GM21717 (cell line): ENCODE data around the gene KCTD11.
A peak's percentile ranks its signal among the peaks of the same experiment; 100 is the strongest.
"Not testable (repeated sequence)": the region's sequence is repeated elsewhere in the genome, so short reads cannot be mapped to it uniquely, and the experiment has no call there.

Source experiments
- ATAC-seq: cut with Tn5 transposase; IDR thresholded peaks from one replicate; pipeline ENCODE4 v1.9.1; 2021; ENCODE audit warnings: mild to moderate bottlenecking, moderate library complexity; ENCODE audit not compliant: unreplicated experiment

The KCTD11 gene

GRCh38 chr17:7322520-7323194 lies 29.3 kb upstream of the KCTD11 start:
- no peak for ATAC-seq

- no peak for ATAC-seq
Observed at GRCh38 chr17:7323731-7324437, 28.1 kb upstream of the KCTD11 start.

DNA sequence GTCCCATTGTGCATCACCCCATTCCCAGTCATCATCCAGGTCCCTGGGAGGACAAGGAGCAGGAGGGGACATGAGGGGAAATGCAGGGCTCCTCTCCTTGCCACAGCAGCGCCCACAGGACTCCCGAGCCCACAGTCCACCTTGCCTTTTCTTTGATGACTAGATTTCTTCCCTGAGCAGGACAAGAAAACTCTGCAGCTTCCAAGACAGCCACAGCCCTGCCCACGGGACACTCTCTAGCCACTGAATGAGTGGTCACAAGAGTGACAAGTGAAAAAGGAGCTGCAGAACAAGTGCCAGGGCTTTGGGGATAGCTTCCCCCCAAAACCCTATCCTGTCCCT lies 27.6 kb upstream of the KCTD11 start:
- ATAC-seq, result no peak

- no peak for ATAC-seq
Observed at GRCh38 chr17:7325031-7325528, 26.9 kb upstream of the KCTD11 start.

GRCh38 chr17:7326186-7326585 lies 25.8 kb upstream of the KCTD11 start:
- ATAC-seq, result no peak

DNA sequence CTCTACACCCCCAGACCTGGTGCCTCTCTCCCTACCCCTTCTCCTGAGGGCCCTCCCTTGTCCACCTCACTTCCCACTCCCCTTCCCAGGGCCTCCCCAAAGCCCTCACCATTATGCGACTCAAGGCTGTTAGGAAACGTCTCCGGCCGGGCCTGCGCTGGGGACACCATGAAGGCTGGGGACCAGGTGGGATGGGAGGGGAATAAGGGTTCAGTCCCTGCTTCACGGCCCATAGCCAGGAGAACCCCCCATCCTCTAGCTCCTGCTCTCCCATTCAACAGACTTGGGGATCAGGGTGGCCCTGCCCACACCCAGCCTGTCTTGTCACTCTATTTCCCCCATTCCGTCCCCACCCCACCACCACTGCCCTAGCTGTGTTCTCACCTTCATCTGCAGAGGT lies 24.9 kb upstream of the KCTD11 start:
- no peak for ATAC-seq

DNA sequence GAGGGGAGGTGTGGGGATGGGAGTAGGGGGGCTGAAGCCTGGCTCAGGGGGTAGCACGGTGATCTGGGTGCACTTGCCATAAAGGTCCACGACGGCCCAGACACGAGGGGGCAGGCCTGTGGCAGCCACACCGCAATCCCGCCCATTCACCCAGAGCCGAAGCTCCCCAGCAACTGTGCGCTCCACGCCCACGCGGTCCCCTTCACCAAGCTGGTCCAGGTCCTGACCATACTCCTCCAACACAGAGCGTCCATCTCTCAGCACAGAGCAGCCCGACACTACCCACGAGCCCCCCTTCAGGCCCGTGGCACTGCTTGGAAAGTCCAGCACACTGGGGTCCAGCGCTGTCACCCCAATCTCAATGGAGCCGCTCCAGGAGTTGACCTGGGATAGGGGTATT lies 24.5 kb upstream of the KCTD11 start:
- ATAC-seq, result no peak

- no peak for ATAC-seq
Observed at GRCh38 chr17:7328009-7328408, 24.0 kb upstream of the KCTD11 start.

GRCh38 chr17:7328840-7329373 lies 23.1 kb upstream of the KCTD11 start, which contains the start of gene NEURL4:
Gene NEURL4, minus strand, starts transcription at chr17:7329335. Its CDS starts 23 bp downstream, at chr17:7329312.
- ATAC-seq, result peak; percentile 7

DNA sequence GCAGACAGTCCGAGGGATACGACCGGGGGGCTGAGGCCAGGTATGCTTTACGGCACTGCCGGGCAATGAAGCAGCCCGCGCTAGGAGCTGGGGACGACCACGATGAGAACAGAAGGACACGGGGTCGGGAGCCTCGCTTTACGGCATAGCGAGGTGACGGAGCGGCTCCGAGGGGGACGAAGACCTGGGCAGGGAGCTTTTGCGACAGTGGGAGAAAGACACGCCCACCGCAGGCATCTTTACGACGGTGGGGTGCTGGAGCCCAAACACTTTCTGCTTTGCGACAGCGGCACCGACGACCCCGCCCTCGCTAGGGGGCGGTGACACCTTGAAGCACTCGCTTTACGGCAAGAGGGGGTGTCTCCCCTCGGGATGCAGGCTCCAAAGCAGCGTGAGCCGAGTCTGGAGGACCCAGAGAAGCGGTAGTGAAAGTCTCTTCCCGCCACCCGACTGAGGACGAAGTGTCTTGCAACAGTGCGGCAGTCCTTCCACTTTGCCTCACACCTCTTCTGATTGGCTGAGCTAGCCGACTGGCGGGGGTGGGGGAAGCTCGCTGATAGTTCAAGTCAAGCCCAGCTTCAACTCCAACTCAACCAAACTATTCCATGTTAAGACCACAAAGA lies 22.5 kb upstream of the KCTD11 start:
- peak; percentile 49 for ATAC-seq

DNA sequence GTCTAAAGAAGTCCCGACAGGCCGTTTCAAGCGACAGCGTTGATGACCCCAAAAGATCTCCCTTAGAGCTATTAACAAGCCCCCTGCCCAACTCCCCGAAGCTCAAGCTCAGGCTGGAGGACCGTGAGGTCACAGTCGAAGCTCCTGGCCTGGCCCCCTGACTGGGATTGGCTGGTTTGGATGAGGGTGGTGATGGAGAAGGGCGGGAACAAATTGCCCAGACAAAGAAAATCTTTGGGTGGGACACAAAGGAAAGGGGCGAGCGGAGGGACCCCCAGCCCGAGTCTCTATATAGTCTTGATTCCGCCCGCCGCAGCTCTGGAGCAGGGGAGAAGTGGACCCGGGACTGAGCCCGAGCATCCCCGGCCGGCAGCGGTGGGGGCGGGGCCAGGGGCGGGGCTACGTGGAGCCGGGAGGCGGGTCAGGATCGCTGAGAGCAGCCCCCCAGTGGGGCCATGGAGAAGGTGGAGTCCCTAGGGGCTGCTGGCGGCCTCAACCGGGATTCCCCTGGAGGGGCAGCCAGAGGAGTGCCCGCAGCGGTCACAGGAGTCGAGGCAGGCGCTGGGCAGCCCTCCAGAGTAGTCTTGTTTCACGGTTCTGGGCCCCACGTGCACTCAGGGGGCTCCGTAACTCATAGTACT lies 21.8 kb upstream of the KCTD11 start:
- ATAC-seq, result peak; percentile 32

- ATAC-seq, result no peak
Observed at GRCh38 chr17:7330638-7331015, 21.3 kb upstream of the KCTD11 start.

DNA sequence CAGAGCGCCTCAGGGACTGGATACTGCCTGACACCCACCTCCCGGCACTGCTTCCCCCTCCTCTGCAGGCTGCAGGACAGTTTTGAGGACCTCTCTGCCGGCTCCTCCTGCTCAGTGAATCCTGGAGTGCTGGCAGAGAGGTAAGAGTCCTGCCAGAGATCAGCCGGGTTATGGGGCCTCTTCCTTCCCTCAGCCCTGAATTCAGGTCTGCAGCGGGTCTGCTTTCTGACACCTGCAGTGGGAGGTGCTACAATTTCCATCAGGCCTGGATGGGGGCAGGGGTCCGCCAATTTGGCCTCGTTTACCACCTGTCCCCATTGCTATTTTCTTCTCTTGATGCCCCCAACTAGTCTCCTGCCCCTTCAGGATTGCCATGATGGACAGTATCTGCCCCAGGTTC lies 19.9 kb upstream of the KCTD11 start:
- ATAC-seq, result no peak

DNA sequence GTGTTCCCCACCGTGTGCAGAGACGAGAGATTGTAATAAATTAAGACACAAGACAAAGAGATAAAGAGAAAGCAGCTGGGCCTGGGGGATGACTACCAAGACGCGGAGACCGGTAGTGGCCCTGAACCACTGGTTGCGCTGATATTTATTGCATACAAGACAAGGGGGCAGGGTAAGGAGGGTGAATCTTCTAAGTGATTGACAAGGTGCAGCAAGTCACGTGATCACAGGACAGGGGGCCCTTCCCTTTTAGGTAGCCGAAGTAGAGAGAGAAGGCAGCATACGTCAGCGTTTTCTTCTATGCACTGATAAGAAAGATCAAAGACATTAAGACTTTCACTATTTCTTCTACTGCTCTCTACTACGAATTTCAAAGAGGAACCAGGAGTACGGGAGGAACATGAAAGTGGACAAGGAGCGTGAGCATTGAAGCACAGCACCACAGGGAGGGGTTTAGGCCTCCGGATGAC lies 19.3 kb upstream of the KCTD11 start:
- ATAC-seq, result not testable (repeated sequence)

- ATAC-seq, result no peak
Observed at GRCh38 chr17:7334938-7335538, 16.9 kb upstream of the KCTD11 start.

- not testable (repeated sequence) for ATAC-seq
Observed at GRCh38 chr17:7335765-7336164, 16.2 kb upstream of the KCTD11 start.

DNA sequence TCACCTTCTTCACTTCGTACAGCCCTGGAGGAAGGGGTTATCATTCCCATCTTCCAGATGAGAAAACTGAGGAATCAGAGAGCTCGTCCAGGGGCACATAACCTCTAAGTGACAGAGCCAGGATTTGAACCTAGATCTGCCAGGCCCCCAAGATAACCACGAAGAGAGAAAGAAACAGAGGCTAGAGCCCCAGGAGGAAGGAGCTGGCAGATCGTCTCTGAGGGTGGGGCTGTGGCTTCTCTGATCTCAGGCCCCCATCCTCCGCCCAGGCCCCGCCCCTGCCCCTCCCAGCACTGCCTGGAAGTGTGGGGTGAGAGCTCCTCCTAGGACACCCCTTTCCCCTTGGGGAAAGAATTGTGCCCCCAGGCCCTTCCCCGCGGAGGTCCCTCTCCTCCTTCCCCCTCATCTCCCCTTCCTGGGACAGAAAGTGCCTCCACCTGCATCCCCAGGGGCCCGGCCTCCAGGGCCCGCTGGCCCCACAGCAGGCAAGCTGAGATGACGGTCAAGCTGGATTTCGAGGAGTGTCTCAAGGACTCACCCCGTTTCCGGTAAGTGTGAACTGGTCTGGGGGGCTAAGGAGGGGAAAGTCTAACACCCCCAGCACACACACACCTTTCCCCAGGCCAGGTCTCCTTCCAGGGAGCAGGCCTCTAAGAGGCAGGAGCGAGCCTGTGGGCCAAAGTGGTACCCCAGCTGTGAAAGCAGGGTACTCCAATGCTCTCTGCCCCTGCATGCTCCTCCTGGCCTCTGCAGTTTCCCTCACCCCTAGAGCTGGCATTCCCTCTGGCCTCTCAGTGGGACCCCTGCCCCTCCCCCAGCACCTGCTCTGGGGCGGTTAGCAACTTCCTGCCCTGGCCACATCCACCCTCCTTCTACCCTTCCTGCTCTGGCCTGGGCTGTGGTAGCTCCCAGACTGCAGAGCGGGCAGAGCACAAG lies 15.5 kb upstream of the KCTD11 start, which contains the start of gene ACAP1:
Gene ACAP1, plus strand, starts transcription at position 290 of the 936 bp plus-strand sequence. Its CDS starts 206 bp downstream, at position 496.
- ATAC-seq, result peak; percentile 43

DNA sequence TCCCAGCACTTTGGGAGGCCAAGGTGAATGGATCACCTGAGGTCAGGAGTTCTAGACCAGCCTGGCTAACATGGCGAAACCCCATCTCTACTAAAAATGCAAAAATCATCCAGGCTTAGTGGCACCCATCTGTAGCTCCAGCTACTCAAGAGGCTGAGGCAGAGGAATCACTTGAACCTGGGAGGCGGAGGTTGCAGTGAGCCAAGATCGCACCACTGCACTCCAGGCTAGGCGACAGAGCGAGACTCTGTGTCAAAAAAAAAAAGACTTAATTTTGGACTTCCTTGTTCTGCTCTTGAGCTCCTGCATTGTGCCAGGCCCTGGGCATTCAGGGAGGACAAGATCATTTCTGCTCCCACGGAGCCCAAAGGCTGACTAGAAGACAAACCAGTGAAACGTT lies 14.4 kb upstream of the KCTD11 start:
- ATAC-seq, result not testable (repeated sequence)

DNA sequence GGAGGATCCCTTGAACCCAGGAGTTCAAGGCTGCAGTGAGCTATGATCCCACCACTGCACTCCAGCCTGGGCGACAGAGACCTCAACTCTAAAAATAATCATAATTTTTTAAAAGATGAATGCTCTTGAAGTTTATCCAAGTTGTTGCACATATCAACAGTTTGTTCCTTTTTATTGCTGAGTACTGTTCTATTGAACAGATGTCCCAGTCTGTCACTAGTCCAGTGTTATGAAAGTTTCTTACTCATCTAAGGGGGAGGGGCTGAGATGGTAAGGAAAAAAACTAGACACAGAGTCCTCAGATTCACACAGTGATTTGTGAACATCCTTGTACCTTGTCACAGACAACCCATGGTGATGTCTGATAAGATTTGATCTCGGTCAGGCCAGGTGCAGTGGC lies 11.8 kb upstream of the KCTD11 start:
- no peak for ATAC-seq
